Gastroesophageal sphincter (tissue), 4 donors: ENCODE results near the gene MKI67. TPM values are rescaled to one million over a fixed set of nuclear protein-coding genes. Genes with fewer than 3 reads are reported as not detected.

Experiments used
- ATAC-seq: fragments of 150-250 bp; one replicate; pipeline ENCODE4 v1.9.1; 2016; ENCODE audit warnings: mild to moderate bottlenecking, moderate library complexity
- H3K27ac ChIP-seq, 4 donors: fragments of 200-600 bp; sonication (generic) in 3 of 4; 1 replicate in 3 of 4; 2 replicates in 1 of 4; pipeline ENCODE4 v1.5.1; 2016 to 2019
- H3K27me3 ChIP-seq: fragments of 200-600 bp; sonication (generic); one replicate; pipeline ENCODE4 v1.5.1; 2019
- H3K36me3 ChIP-seq, 2 donors: fragments of 200-600 bp; sonication (generic); one replicate each; pipeline ENCODE4 v1.5.1; 2019; ENCODE audit warnings: control low read depth in 1 of 2
- H3K4me1 ChIP-seq, 3 donors: fragments of 200-600 bp; sonication (generic); 1 replicate in 2 of 3; 2 replicates in 1 of 3; pipeline ENCODE4 v1.5.1; 2016 to 2019; ENCODE audit warnings: control low read depth in 2 of 3
- H3K4me3 ChIP-seq, 2 donors: fragments of 200-600 bp; sonication (generic); one replicate each; pipeline ENCODE4 v1.5.1; 2019; ENCODE audit warnings: mild to moderate bottlenecking in 1 of 2, moderate library complexity in 1 of 2
- H3K9me3 ChIP-seq, 3 donors: fragments of 200-600 bp; sonication (generic); one replicate each; pipeline ENCODE4 v1.5.1; 2017 to 2019; ENCODE audit warnings: control low read depth in 2 of 3
- CTCF ChIP-seq, 4 experiments: fragments of 200-600 bp in 2 of 4; fragments of 450-650 bp in 2 of 4; sonication (generic) in 1 of 4; IDR thresholded peaks; one replicate each; pipeline ENCODE4 v1.5.1; 2017 to 2019; ENCODE audit warnings: antibody characterized with exemption in 4 of 4, mild to moderate bottlenecking in 2 of 4, moderate library complexity in 2 of 4
- EP300 ChIP-seq: sonication (generic); formaldehyde crosslinking; IDR thresholded peaks from one replicate; pipeline ENCODE4 v1.6.1; 2017; ENCODE audit warnings: antibody characterized with exemption, mild to moderate bottlenecking
- POLR2A ChIP-seq, 2 donors: fragments of 450-650 bp; IDR thresholded peaks; one replicate each; pipeline ENCODE4 v1.6.1; 2017; ENCODE audit warnings: antibody characterized with exemption in 2 of 2, mild to moderate bottlenecking in 2 of 2, moderate library complexity in 1 of 2
- POLR2AphosphoS5 ChIP-seq: sonication (generic); formaldehyde crosslinking; IDR thresholded peaks from one replicate; pipeline ENCODE4 v1.6.1; 2017; ENCODE audit warnings: antibody characterized with exemption
- WGBS, 2 donors: methylation state at CpG; one replicate each; pipeline ENCODE4 v1.1.5; 2018; ENCODE audit warnings: low coverage in 1 of 2; 5-methylcytosine and 5-hydroxymethylcytosine counted together
- total RNA-seq, 4 donors: library from RNA; depleted of rRNA; stranded (reverse); fragments of >200 nt; gene quantifications; one replicate each; pipeline ENCODE4 v1.1.0, GENCODE V29; 2016

MKI67 gene
- total RNA-seq, 4 donors from 2014 or later = 0.31 to 1.9 (median 0.70) TPM

DNA sequence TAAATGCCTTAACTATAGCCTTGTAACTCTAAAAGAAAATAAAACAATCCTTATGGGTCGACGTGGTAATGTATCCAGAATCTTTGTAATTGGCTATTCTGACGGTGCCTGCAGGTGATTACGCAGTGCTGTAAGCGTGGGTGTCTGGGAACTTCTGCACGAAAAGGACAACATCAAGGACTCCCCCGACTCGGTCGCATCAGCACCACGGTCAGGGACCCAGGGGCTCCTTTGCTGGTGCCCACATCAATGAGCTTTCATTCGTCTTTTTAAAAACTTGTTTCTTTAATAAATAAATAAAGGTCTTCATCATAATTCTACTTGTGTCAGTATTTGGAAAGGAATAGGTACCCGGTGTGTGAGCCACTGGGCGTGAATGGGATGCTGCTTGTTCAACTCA is 13.2 kb downstream of the MKI67 start:
- 89 to 94% methylated on average over 13 of the region's 13 CpGs for WGBS, 2 donors
- no peaks in the 10 kb centered on the region for H3K9me3 ChIP-seq
- peaks cover 11% of the 10 kb centered on the region for H3K27me3 ChIP-seq
- no peak overlapping the region for H3K27ac ChIP-seq
- TF ChIP-seq EP300 = no peak
- TF ChIP-seq POLR2A (IDR thresholded peaks at IDR 0.05) = no peak
- TF ChIP-seq POLR2AphosphoS5 = no peak
- no peak for TF ChIP-seq CTCF (IDR thresholded peaks at IDR 0.05)
- no peak overlapping the region for H3K4me3 ChIP-seq
- H3K4me1 ChIP-seq = no peaks in the 10 kb centered on the region
- H3K36me3 ChIP-seq = no peaks in the 10 kb centered on the region
- ATAC-seq = no peak

DNA sequence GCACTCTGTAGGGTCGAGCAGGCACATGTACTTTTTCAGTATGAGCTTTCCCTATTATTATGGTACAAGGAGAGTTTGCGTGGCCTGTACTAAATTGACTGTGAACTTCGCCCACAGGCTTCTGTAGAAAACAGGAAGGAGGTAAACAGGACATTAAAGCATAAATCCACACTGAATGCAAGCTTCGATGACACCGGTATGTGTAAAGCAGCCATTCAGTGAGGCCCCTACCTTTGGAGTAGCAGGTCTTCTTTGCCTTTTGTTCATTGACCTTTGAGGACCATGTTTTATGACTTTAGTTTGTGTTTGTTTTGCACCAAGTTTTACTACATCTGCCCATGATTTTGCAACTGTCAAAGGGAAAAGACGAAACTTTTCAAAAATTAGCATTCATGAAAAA is 14.5 kb downstream of the MKI67 start:
- no peak overlapping the region for H3K27ac ChIP-seq
- H3K4me1 ChIP-seq = no peaks in the 10 kb centered on the region
- H3K36me3 ChIP-seq = no peaks in the 10 kb centered on the region
- H3K9me3 ChIP-seq = no peaks in the 10 kb centered on the region
- WGBS, 2 donors = 93 to 97% methylated on average over 6 of the region's 6 CpGs
- TF ChIP-seq CTCF (IDR thresholded peaks at IDR 0.05) (no peak), EP300 (no peak), POLR2AphosphoS5 (no peak), POLR2A (IDR thresholded peaks at IDR 0.05) (no peak)
- ATAC-seq = no peak
- H3K4me3 ChIP-seq = no peak overlapping the region
- H3K27me3 ChIP-seq = no peaks in the 10 kb centered on the region

GRCh38 chr10:128110339-128110738 is 15.9 kb downstream of the MKI67 start:
- no peaks in the 10 kb centered on the region for H3K4me1 ChIP-seq
- no peaks in the 10 kb centered on the region for H3K36me3 ChIP-seq
- H3K27ac ChIP-seq = no peak overlapping the region
- TF ChIP-seq POLR2A (IDR thresholded peaks at IDR 0.05) = no peak
- no peak for TF ChIP-seq EP300
- TF ChIP-seq POLR2AphosphoS5 = no peak
- no peak for ATAC-seq
- H3K27me3 ChIP-seq = no peaks in the 10 kb centered on the region
- no peak overlapping the region for H3K4me3 ChIP-seq
- WGBS, 2 donors = 92 to 100% methylated on average over 3 of the region's 3 CpGs
- no peaks in the 10 kb centered on the region for H3K9me3 ChIP-seq

GRCh38 chr10:128109707-128110106 is 16.5 kb downstream of the MKI67 start:
- no peak for ATAC-seq
- 93 to 96% methylated on average over 4 of the region's 4 CpGs for WGBS, 2 donors

DNA sequence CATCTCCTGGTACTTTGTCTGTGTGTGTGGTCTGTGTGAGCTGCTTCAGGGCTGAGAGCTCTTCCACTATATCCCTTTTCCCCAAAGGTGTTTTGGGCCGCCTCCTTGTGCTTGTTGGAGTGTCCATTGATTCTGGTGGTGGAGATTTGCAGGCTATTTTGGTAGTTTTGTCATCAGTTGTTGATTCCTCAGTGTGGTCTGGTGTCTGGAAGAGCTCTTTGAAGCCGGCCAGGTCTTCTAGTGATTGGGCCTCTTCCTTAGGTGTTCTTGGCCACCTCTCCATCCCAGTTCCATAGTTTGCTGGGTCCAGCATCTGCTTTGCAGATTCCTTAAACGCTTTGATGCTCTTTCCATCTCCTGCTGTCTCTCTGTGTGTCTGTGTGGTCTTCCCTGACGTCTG is 20.8 kb downstream of the MKI67 start:
- no peaks in the 10 kb centered on the region for H3K36me3 ChIP-seq
- no peaks in the 10 kb centered on the region for H3K4me1 ChIP-seq
- TF ChIP-seq POLR2AphosphoS5 = no peak
- no peak for TF ChIP-seq CTCF (IDR thresholded peaks at IDR 0.05)
- no peak for TF ChIP-seq POLR2A (IDR thresholded peaks at IDR 0.05)
- TF ChIP-seq EP300 = no peak
- H3K9me3 ChIP-seq = no peaks in the 10 kb centered on the region
- ATAC-seq = no peak
- H3K4me3 ChIP-seq = no peak overlapping the region
- H3K27me3 ChIP-seq = no peaks in the 10 kb centered on the region
- H3K27ac ChIP-seq = no peak overlapping the region
- WGBS, 2 donors = 98 to 100% methylated on average over 4 of the region's 4 CpGs

More at GRCh38 chr10:128109707-128110106, 16.5 kb downstream of the MKI67 start:
- Histone ChIP-seq H3K36me3 (no peaks in the 10 kb centered on the region), H3K4me1 (no peaks in the 10 kb centered on the region), H3K9me3 (no peaks in the 10 kb centered on the region), H3K27me3 (no peaks in the 10 kb centered on the region), H3K4me3 (no peak overlapping the region), H3K27ac (no peak overlapping the region)
- TF ChIP-seq EP300 (no peak), POLR2A (IDR thresholded peaks at IDR 0.05) (no peak), CTCF (IDR thresholded peaks at IDR 0.05) (no peak), POLR2AphosphoS5 (no peak)
